Lower leg skin (tissue), 3 donors: ENCODE results near the gene EIF2S2.

ENCODE experiments used
- CTCF ChIP-seq, 3 donors: fragments of 450-650 bp; IDR thresholded peaks; one replicate each; pipeline ENCODE4 v1.5.1; 2016; ENCODE audit warnings: antibody characterized with exemption in 3 of 3, mild to moderate bottlenecking in 3 of 3, moderate library complexity in 2 of 3
- POLR2A ChIP-seq, 2 donors: fragments of 450-650 bp; IDR thresholded peaks; one replicate each; pipeline ENCODE4 v1.6.1; 2016 to 2017; ENCODE audit warnings: antibody characterized with exemption in 2 of 2, mild to moderate bottlenecking in 1 of 2, moderate library complexity in 1 of 2

GRCh38 chr20:34141293-34141692 lies 29.2 kb upstream of the EIF2S2 start:
- TF ChIP-seq CTCF (IDR thresholded peaks at IDR 0.05): no peak
- TF ChIP-seq POLR2A (IDR thresholded peaks at IDR 0.05): no peak
